Left ventricle myocardium inferior (tissue), 1 donor: ENCODE measurements around the gene CHAD. TPM values are rescaled to one million over a fixed set of nuclear protein-coding genes. Genes with fewer than 3 reads are reported as not detected.

Source experiments
- DNase-seq: peaks from one replicate; pipeline ENCODE4 v3.0.0-alpha.2; 2020
- H3K27ac ChIP-seq: fragments of 200-600 bp; replicated peaks from 2 replicates; pipeline ENCODE4 v1.8.0; 2021
- H3K27me3 ChIP-seq: fragments of 200-600 bp; 2 replicates; pipeline ENCODE4 v1.8.0; 2021; ENCODE audit warnings: low read depth
- H3K36me3 ChIP-seq: fragments of 200-600 bp; 2 replicates; pipeline ENCODE4 v1.8.0; 2021
- H3K4me1 ChIP-seq: fragments of 200-600 bp; 2 replicates; pipeline ENCODE4 v1.8.0; 2021
- H3K4me3 ChIP-seq: fragments of 200-600 bp; 2 replicates; pipeline ENCODE4 v1.8.0; 2021; ENCODE audit warnings: mild to moderate bottlenecking, moderate library complexity
- H3K9me3 ChIP-seq: fragments of 200-600 bp; replicated peaks from 2 replicates; pipeline ENCODE4 v1.8.0; 2021
- CTCF ChIP-seq: fragments of 200-600 bp; IDR thresholded peaks from 2 replicates; pipeline ENCODE4 v1.8.0; 2021; ENCODE audit warnings: antibody characterized with exemption, mild to moderate bottlenecking, borderline replicate concordance
- intact Hi-C: fragments of 100-400 bp; cut with micrococcal nuclease; formaldehyde crosslinking; loops from one replicate; pipeline ENCODE4 v1.11.0; 2022
- total RNA-seq: library from RNA; stranded (reverse); fragmentation: NEBNext Ultra II Directional; extraction: Animal tissue kit (Norgen Biotek cat#: 25700); gene quantifications from one replicate; pipeline ENCODE4 v1.2.1, GENCODE V29; 2021
- donor health status: DM: no; HTN: yes; CAD: no; lungs with severe emphysema.

Gene CHAD
- total RNA-seq, 1 donor from 2014 or later: not detected

GRCh38 chr17:50492214-50492613 lies 23.5 kb upstream of the CHAD start:
- no peaks in the 10 kb centered on the region for H3K4me1 ChIP-seq
- no peaks in the 10 kb centered on the region for H3K9me3 ChIP-seq
- peaks cover 4% of the 10 kb centered on the region for H3K36me3 ChIP-seq
- intact Hi-C loops: no loop called here
- DNase-seq: no peak
- no peak overlapping the region for H3K27ac ChIP-seq
- no peak overlapping the region for H3K4me3 ChIP-seq
- no peak for TF ChIP-seq CTCF
- H3K27me3 ChIP-seq: no peaks in the 10 kb centered on the region

- no peak overlapping the region for H3K4me3 ChIP-seq
- TF ChIP-seq CTCF: no peak
- H3K4me1 ChIP-seq: no peaks in the 10 kb centered on the region
- intact Hi-C loops: no loop called here
- no peaks in the 10 kb centered on the region for H3K27me3 ChIP-seq
- no peak overlapping the region for H3K27ac ChIP-seq
- no peak for DNase-seq
- no peaks in the 10 kb centered on the region for H3K9me3 ChIP-seq
- H3K36me3 ChIP-seq: peaks cover 8% of the 10 kb centered on the region
Observed at GRCh38 chr17:50491505-50491904, 22.8 kb upstream of the CHAD start.

GRCh38 chr17:50488880-50489279 lies 20.2 kb upstream of the CHAD start:
- peaks cover 34% of the 10 kb centered on the region for H3K36me3 ChIP-seq
- no peaks in the 10 kb centered on the region for H3K27me3 ChIP-seq
- intact Hi-C loops: loop anchor here (10.0 kb wide), 1 partner anchor 56 kb away; the partner anchor contains the start of gene SPATA20
- no peaks in the 10 kb centered on the region for H3K9me3 ChIP-seq
- no peak for TF ChIP-seq CTCF
- no peak overlapping the region for H3K27ac ChIP-seq
- no peaks in the 10 kb centered on the region for H3K4me1 ChIP-seq
- DNase-seq: no peak
- no peak overlapping the region for H3K4me3 ChIP-seq

GRCh38 chr17:50487213-50488096 lies 18.8 kb upstream of the CHAD start:
- H3K27ac ChIP-seq: no peak overlapping the region
- DNase-seq: no peak
- peaks cover 11% of the 10 kb centered on the region for H3K4me1 ChIP-seq
- H3K4me3 ChIP-seq: no peak overlapping the region
- no peaks in the 10 kb centered on the region for H3K9me3 ChIP-seq
- H3K36me3 ChIP-seq: peaks cover 42% of the 10 kb centered on the region
- H3K27me3 ChIP-seq: no peaks in the 10 kb centered on the region
- TF ChIP-seq CTCF: no peak
- intact Hi-C loops: loop anchor here (10.0 kb wide), 1 partner anchor 57 kb away; the partner anchor contains the start of gene SPATA20

GRCh38 chr17:50484386-50485155 lies 15.9 kb upstream of the CHAD start:
- peaks cover 52% of the 10 kb centered on the region for H3K36me3 ChIP-seq
- intact Hi-C loops: loop anchor here (10.0 kb wide), 1 partner anchor 60 kb away; the partner anchor contains the start of gene SPATA20
- H3K4me3 ChIP-seq: no peak overlapping the region
- H3K27ac ChIP-seq: no peak overlapping the region
- no peaks in the 10 kb centered on the region for H3K27me3 ChIP-seq
- H3K9me3 ChIP-seq: no peaks in the 10 kb centered on the region
- H3K4me1 ChIP-seq: peaks cover 36% of the 10 kb centered on the region
- TF ChIP-seq CTCF: no peak
- no peak for DNase-seq
